K562 (cell line): ENCODE results near the gene TNC.

Experiments
- CTCF ChIP-seq, 3 experiments: IDR thresholded peaks in 2 of 3; conservative IDR thresholded peaks in 1 of 3; 2 replicates each; pipeline ENCODE4 v1.5.1; 2011 to 2012; ENCODE audit warnings: low read length in 3 of 3, mild to moderate bottlenecking in 3 of 3, control low read depth in 2 of 3, improper control_type of control experiment in 1 of 3, inconsistent platforms in 1 of 3, low read depth in 1 of 3, mixed read lengths in 1 of 3, moderate library complexity in 1 of 3; ENCODE audit not compliant: insufficient read depth in 2 of 3
- SIX5 ChIP-seq, 2 experiments: IDR thresholded peaks; 2 replicates each; pipeline ENCODE4 v1.6.1; 2011; ENCODE audit warnings: low read length in 2 of 2, borderline replicate concordance in 1 of 2, low read depth in 1 of 2, mild to moderate bottlenecking in 1 of 2, moderate library complexity in 1 of 2; ENCODE audit not compliant: insufficient read depth in 1 of 2

GRCh38 chr9:115085773-115086377 lies 32.1 kb downstream of the TNC start:
- no peak for TF ChIP-seq CTCF (IDR thresholded peaks at IDR 0.05 in 2 of 3, conservative IDR thresholded peaks at IDR 0.05 in 1 of 3; ENCODE audit: insufficient read depth in 2 of 3, low read depth in 1 of 3, low read length in 3 of 3)
- no peak for TF ChIP-seq SIX5 (IDR thresholded peaks at IDR 0.05; ENCODE audit: borderline replicate concordance in 1 of 2, insufficient read depth in 1 of 2, low read depth in 1 of 2, low read length in 2 of 2)
